Retina (tissue), 1 donor: ENCODE measurements around the gene FICD.
A peak's percentile ranks its signal among the peaks of the same experiment; 100 is the strongest.
"Not testable (repeated sequence)": the region's sequence is repeated elsewhere in the genome, so short reads cannot be mapped to it uniquely, and the experiment has no call there.

Source experiments
- DNase-seq: peaks from one replicate; pipeline ENCODE4 v3.0.0-alpha.2; 2016

FICD gene

DNA sequence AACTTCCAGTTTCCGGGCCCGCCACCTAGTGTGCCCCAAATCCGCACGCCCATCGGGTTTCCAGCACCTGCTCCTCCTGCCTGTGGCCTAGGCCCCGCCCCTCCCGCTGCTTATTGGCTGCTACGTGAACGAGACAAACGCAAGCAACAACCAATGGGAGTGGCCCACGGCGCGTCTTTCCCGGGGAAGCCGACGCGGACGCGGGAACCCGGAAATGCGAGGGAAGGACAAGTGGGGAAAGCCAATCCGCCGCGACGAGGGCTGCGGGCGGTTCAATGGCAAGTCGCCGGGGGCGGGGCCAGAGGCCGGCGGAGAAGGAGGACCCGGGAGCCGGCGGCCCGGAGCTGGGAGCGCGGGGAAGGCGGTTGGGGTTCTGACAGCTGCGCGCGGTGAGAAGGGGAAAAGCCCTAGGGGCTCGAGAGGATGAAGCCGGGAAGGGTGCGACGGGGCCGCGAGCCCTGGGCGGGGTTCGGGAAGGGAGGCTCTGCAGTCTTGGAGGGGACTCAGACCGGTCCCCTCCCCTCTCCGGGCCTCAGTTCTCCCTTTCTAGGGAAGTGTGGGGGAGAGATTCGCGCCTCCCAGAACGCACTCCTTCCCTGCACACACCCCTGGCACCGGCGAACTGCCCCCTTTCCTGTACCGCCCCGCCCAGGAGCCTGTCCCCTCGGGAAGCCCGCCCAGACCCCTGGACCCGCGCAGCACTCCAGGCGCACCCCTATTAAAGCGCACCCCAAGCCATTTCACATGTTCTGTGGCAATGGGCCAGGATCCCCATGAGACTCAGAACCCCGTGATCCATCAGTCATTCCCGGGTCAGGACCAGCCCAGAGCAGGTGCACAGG, at the start of gene FICD:
TSS of gene FICD (plus strand) at position 305 of the 842 bp plus-strand sequence. CDS start 1,696 bp downstream, outside the sequence.
- peak; percentile 98 for DNase-seq

DNA sequence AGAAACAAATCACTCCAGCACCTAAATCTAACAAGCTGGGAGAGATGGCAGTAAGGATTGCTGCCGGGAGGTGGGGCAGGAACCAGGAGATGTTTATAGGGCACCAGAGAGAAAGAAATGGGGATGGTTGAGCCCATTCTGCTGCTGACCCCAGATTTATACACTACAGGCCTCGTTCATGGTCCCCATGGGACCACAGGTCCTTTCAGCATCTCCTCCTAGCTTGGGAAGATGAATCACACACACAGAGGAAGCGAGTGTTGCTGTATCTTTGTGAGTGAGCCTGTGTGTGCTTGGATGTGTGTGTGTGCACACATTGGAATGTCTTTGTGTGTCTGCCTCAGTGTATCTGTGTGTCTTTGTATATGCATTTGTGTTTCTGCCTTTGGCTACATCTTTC, 49.7 kb upstream of the FICD start:
- no peak for DNase-seq

GRCh38 chr12:108468196-108468968, 46.7 kb upstream of the FICD start:
- no peak for DNase-seq

- no peak for DNase-seq
Measured at GRCh38 chr12:108473400-108474055, 41.5 kb upstream of the FICD start.

- DNase-seq: peak; percentile 38
Measured at GRCh38 chr12:108475396-108475795, 39.7 kb upstream of the FICD start.

DNA sequence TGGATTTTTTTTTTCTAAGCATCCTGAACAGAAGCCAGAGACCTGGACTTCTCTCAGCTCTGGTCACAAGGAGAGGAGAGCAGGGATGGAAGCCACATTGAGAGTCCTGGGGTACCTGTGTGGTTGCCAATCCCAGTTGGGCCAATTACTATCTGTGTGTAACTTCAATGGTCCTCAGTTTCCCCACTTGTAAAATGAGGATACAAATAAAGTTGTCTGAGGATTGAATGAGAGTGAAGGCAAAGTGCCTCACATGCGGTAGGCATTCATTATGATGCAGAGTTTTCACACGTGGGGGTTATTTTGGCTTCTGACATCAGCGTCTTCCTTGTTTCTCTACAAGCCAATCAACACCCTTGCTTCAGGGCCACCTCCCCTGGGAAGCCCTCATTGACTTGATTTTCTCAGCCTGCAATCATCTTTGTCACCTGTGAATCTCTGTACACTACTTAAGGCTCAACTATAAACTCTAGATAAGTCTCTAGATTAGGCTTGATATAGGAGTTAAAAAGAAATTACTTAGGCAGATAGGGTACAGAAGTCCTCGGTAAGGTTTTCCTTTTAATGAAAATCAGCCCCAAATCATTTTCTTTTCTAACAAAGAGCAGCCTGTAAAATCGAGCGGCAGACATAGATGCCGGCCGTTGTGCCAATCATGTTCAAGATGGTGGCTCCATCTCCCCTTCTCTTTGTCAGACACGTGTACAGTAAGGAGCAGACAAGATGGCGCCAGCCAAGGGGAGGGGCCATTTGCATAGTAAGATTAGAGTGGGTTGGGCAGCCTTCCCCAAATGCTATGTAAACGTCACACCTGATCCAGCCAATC, 37.8 kb upstream of the FICD start:
- DNase-seq: no peak

- DNase-seq: no peak
Measured at GRCh38 chr12:108477881-108478259, 37.2 kb upstream of the FICD start.

DNA sequence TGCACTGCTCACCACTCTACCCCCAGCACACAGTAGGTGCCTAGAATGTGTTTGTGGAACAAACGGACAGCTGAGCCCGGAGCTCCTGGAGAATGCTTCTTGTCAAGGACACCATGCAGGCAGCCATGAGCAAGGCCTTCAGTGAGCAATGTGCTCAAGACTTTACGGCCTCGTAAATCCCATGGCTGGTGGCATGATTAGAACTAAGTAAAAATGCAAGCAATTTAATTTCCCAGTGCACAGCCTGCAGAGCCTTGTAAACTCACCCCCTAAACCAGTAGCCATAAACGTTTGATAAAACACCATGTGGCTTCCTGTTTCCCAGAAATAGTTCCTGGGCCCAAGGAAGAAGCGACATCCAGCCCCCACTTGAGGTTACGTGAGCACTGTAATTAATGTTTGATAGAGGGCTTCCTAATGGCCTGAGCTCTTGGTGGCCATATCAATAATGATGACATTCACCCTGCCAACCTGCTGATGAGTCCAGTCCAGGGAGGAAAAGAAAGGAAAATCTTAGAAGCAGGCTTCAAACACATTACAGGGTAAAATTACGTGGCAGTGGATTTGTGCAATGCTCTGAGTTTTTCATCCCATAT, 36.4 kb upstream of the FICD start:
- no peak for DNase-seq

DNA sequence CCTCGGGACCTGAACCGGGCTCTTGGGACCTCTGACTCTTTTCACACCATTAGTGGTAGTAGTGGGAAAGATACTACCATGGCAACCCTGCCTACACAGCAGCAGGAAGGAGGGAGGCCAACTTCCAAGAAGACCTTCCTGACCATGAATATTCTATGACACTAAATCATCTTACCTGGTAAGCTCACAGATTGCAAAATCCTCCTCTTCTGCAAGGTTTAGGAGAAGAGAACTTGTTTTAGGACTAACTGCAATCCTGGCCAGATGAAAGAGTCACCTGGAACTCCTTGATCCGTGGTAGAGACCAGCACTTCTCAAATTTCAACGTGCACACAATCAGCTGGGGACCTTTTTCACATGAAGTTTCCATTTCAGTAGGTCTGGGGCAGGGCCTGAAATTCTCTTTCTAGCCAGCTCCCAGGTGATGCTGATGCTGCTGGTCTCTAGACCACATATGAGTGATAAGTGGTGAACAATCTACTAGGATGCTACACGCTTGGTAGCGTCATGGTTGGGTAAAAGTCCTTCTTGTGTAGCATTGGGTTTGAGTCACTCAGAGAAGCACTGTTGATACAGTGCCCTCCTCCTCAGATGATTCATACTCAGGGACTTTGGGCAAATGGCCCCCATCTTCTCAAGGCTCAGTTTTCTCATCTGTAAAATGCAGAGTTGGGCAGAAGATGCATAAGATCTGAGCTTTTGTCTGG, 35.6 kb upstream of the FICD start:
- DNase-seq: no peak

DNA sequence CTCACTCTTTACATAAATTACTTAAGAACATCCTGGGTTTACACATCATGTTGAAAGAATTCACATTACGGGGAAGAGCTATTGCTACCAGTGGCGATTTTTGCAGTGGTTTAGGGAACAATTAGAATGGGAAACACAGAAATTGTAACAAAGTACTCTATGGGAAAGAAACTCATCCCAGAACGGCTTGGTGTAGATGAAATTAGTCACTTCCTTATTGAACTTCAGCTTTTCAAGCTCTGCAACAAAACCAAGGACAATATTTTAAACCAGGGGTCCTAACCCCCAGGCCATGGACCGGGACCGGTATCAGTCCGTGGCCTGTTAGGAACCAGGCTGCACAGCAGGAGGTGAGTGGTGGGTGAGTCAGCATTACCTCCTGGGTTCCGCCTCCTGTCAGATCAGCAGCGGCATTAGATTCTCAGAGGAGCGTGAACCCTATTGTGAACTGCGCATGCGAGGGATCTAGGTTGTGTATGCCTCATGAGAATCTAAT, 32.3 kb upstream of the FICD start:
- DNase-seq: no peak

DNA sequence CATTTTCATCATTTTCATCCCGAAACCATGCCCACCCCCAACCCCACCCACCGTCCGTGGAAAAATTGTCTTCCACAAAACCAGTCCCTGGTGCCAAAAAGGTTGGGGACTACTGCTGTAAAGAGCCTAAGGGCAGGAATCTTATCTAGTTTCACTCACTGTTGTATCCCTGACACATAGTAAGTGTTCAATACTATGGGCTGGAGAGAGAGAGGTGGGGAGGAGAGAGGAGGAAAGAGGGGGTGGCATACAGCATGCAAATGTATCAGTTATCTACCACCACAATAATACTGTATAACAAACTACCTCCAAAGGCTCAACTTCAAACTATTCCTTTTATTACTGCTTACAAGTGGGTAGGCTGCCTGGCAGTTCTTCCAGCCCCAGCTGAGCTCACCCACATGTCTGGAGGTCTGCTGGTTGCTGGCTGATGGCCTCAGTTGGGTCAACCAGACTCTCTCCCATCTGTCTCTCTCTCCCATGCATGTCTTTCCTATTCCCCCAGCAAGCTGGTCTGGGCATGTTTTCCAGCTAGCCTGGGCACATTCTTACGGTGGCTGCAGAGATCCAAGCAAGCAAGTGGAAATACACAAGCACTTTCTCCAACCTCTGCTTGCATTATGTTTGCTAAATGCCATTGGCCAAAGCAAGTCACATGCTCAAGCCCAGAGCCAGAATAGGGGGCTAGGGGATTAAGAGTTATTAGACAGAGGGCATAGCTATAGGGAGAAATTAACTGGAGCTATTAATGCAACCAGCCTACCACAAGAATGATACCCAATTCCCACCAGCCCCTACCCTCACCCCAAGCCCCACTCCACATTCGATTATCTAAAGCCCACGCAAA, 31.6 kb upstream of the FICD start:
- DNase-seq: no peak

DNA sequence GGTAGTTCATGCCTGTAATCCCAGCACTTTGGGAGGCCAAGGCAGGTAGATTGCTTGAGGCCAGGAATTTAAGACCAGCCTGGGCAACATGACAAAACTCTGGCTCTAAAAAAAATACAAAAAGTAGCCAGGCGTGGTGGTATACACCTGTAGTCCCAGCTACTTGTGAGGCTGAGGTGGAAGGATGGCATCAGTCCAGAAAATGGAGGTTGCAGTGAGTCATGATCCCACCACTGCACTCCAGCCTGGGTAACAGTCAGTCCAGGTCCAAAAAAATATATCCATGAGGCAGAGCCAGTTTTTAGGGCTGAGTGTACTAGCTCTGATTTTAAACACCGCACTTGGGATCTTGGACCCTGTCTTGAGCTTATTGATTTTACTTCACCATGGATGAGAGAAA, 30.6 kb upstream of the FICD start:
- no peak for DNase-seq

DNA sequence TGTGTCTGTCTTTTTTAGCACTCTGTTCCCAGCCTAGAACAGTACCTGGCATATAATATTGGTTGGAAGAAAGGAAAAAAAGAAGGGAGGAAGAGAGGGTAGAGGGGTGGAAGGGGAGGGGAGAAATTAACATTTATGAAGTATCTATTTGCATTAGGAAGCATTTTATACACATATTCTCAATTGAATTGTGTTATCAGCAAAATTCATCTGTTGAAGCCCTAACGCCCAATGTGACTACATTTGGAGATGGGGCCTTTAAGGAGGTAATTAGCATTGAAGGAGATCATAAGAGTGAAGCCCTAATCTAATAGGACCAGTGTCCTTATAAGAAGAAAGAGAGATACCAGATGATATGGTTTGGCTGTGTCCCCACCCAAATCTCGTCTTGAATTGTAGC, 30.2 kb upstream of the FICD start:
- no peak for DNase-seq

- not testable (repeated sequence) for DNase-seq
Measured at GRCh38 chr12:108485371-108485770, 29.7 kb upstream of the FICD start.

DNA sequence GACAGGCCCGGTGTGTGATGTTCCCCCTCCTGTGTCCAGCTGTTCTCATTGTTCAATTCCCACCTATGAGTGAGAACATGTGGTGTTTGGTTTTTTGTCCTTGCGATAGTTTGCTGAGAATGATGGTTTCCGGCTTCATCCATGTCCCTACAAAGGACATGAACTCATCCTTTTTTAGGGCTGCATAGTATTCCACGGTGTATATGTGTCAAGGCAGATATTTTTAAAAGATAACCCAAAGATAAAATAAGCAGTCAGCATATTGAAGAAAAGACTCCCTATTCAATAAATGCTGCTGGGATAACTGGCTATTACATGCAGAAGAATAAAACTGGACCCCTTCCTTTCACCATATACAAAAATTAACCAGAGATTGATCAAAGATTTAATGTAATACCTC, 28.0 kb upstream of the FICD start:
- DNase-seq: not testable (repeated sequence)

GRCh38 chr12:108491256-108491655, 23.8 kb upstream of the FICD start:
- DNase-seq: no peak

DNA sequence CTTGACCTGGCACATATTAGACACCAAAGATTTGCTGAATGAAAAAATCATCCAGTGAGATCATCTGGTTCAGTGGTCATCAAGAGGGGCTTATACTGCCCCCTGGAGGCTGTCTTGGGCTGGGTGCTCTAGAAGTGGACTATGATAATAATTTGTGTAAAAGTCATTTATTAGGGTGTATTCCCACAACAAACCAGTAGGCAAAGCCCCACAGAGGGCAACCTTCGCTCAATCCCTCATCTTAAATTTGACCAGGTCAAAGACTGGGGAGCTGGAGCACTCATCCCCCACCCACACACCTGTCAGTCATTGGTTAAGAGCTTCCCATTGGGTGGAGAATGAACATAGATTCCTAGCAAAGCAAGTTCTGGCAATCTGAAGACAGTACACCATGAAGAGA, 20.0 kb upstream of the FICD start:
- DNase-seq: no peak

DNA sequence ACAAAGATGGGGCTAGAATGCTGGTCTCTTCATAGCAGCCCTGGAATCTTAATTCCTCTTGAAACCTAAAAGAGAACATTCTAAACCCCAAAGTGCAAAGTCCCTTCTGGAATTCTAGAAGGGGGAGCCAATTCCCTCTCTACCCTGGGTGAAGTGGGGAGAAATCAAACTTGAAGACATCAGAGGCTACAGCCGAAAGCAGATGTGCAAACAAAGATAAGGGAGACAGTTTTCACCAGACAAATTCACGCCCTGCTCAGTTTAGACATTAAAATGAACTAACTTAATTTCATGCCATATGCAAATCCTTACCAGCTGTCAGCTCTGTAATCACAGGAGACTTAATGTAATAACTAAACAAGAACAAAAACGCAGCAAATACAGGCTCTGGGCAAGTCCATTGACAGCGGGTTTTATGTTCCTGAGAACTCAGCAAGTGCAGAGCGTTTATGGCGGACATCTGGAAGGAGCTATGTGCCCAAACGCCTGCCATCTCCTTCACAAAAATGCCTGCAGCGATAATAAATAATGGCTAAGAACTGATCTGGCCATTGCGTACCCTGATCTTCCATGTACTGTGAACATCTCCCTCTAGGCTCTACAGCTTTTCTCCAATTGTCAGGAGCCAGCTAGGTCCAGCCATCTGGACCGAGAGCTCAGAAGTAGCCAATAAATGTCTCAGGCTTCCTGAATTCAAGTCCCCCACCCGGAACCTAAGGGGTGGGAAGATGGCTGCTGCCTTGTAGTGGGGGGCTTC, 19.1 kb upstream of the FICD start:
- no peak for DNase-seq

- DNase-seq: no peak
Measured at GRCh38 chr12:108498136-108498535, 16.9 kb upstream of the FICD start.

- no peak for DNase-seq
Measured at GRCh38 chr12:108502922-108503321, 12.2 kb upstream of the FICD start.
